Endodermal cell (in vitro differentiated cells): ENCODE measurements around the gene VPS13D. TPM values are rescaled to one million over a fixed set of nuclear protein-coding genes. Genes with fewer than 3 reads are reported as not detected.

Experiments used
- DNase-seq: peaks from one replicate; pipeline ENCODE4 v3.0.0-alpha.2; 2017
- H3K27ac ChIP-seq: 2 replicates; pipeline ENCODE4 v1.5.1; 2013; ENCODE audit warnings: mild to moderate bottlenecking, low read depth, low read length, moderate library complexity
- H3K27me3 ChIP-seq: 2 replicates; pipeline ENCODE4 v1.6.1; 2013; ENCODE audit warnings: mild to moderate bottlenecking, low read length, moderate library complexity; ENCODE audit not compliant: insufficient read depth, control insufficient read depth, poor library complexity, severe bottlenecking
- H3K36me3 ChIP-seq: 2 replicates; pipeline ENCODE4 v1.7.0; 2013; ENCODE audit warnings: mild to moderate bottlenecking, low read length, moderate library complexity; ENCODE audit not compliant: control insufficient read depth, insufficient read depth
- H3K4me1 ChIP-seq: one replicate; pipeline ENCODE4 v1.7.0; 2013; ENCODE audit warnings: low read length; ENCODE audit not compliant: control insufficient read depth, insufficient read depth
- H3K4me3 ChIP-seq: 2 replicates; pipeline ENCODE4 v1.5.1; 2013; ENCODE audit warnings: mild to moderate bottlenecking, low read length, moderate library complexity
- H3K9ac ChIP-seq: 2 replicates; pipeline ENCODE4 v1.6.1; 2013; ENCODE audit warnings: mild to moderate bottlenecking, low read length, moderate library complexity; ENCODE audit not compliant: poor library complexity, severe bottlenecking; ENCODE audit errors: extremely low read depth
- H3K9me3 ChIP-seq: 2 replicates; pipeline ENCODE4 v1.6.1; 2013; ENCODE audit warnings: mild to moderate bottlenecking, low read length, moderate library complexity; ENCODE audit not compliant: control insufficient read depth
- H3K27ac Mint-ChIP-seq: 2 replicates; pipeline ENCODE4 v1.8.0; 2020; ENCODE audit warnings: mixed read lengths
- H3K27me3 Mint-ChIP-seq: 2 replicates; pipeline ENCODE4 v1.8.0; 2021; ENCODE audit warnings: mild to moderate bottlenecking, mixed read lengths; ENCODE audit not compliant: insufficient read depth
- H3K36me3 Mint-ChIP-seq: 2 replicates; pipeline ENCODE4 v1.8.0; 2020; ENCODE audit warnings: low read depth, mixed read lengths
- H3K4me1 Mint-ChIP-seq: 2 replicates; pipeline ENCODE4 v1.8.0; 2020; ENCODE audit warnings: mixed read lengths
- H3K4me3 Mint-ChIP-seq: 2 replicates; pipeline ENCODE4 v1.8.0; 2020; ENCODE audit warnings: mild to moderate bottlenecking, moderate library complexity, mixed read lengths
- H3K9me3 Mint-ChIP-seq: 2 replicates; pipeline ENCODE4 v1.8.0; 2020; ENCODE audit warnings: mild to moderate bottlenecking, mixed read lengths
- CTCF ChIP-seq: fragments of 200-600 bp; sonication (generic); conservative IDR thresholded peaks from 2 replicates; pipeline ENCODE4 v1.5.0; 2021; ENCODE audit warnings: antibody characterized with exemption, mild to moderate bottlenecking
- WGBS, 2 experiments: methylation state at CpG; one replicate each; pipeline versions ENCODE4 v1.1.5 to v1.1.7; 2013; ENCODE audit warnings: missing lambda C conversion rate in 2 of 2, mixed read lengths in 1 of 2; ENCODE audit not compliant: insufficient coverage in 1 of 2, insufficient read length in 1 of 2; 5-methylcytosine and 5-hydroxymethylcytosine counted together
- total RNA-seq, 2 donors: library from RNA; stranded (reverse); fragmentation: NEBNext Ultra II Directional in 1 of 2; extraction: Animal tissue kit (Norgen Biotek cat#: 25700) in 1 of 2; gene quantifications; 2 replicates in 1 of 2; 3 replicates in 1 of 2; pipeline ENCODE4 v1.2.1, GENCODE V29; 2021

Gene VPS13D
- total RNA-seq, 2 donors from 2014 or later = 32.5 to 36.7 TPM

- Mint-ChIP-seq H3K27ac (no peak overlapping the region), H3K4me3 (no peak overlapping the region), H3K4me1 (peaks cover 45% of the 10 kb centered on the region), H3K9me3 (peaks cover 10% of the 10 kb centered on the region), H3K27me3 (no peaks in the 10 kb centered on the region), H3K36me3 (peaks cover 40% of the 10 kb centered on the region)
- Histone ChIP-seq H3K9ac (no peak overlapping the region), H3K9me3 (peaks cover 24% of the 10 kb centered on the region), H3K4me1 (peaks cover 4% of the 10 kb centered on the region), H3K27ac (no peak overlapping the region), H3K4me3 (no peak overlapping the region), H3K36me3 (peaks cover 23% of the 10 kb centered on the region), H3K27me3 (no peaks in the 10 kb centered on the region)
- TF ChIP-seq CTCF = peak; percentile 69
- DNase-seq = no peak
- 72 to 78% methylated on average over 6 to 7 of the region's 8 CpGs for WGBS, 2 experiments
Measured at GRCh38 chr1:12406211-12407021, 176.6 kb downstream of the VPS13D start.

- H3K4me3 ChIP-seq = no peak overlapping the region
- peaks cover 4% of the 10 kb centered on the region for H3K4me1 ChIP-seq
- Mint-ChIP-seq H3K36me3 (peaks cover 49% of the 10 kb centered on the region), H3K27ac (no peak overlapping the region), H3K27me3 (no peaks in the 10 kb centered on the region), H3K4me3 (no peak overlapping the region), H3K4me1 (peaks cover 36% of the 10 kb centered on the region), H3K9me3 (peaks cover 10% of the 10 kb centered on the region)
- H3K27ac ChIP-seq = no peak overlapping the region
- peaks cover 29% of the 10 kb centered on the region for H3K9me3 ChIP-seq
- DNase-seq = no peak
- no peaks in the 10 kb centered on the region for H3K27me3 ChIP-seq
- WGBS, 2 experiments = 92 to 95% methylated on average over 5 to 8 of the region's 8 CpGs
- TF ChIP-seq CTCF = peak; percentile 31
- H3K9ac ChIP-seq = no peak overlapping the region
- H3K36me3 ChIP-seq = peaks cover 23% of the 10 kb centered on the region
Measured at GRCh38 chr1:12407050-12407961, 177.5 kb downstream of the VPS13D start.

GRCh38 chr1:12407962-12408454, 178.2 kb downstream of the VPS13D start:
- Histone ChIP-seq H3K9me3 (peaks cover 29% of the 10 kb centered on the region), H3K27ac (no peak overlapping the region), H3K36me3 (peaks cover 21% of the 10 kb centered on the region), H3K27me3 (no peaks in the 10 kb centered on the region), H3K4me3 (no peak overlapping the region), H3K4me1 (peaks cover 4% of the 10 kb centered on the region), H3K9ac (no peak overlapping the region)
- no peaks in the 10 kb centered on the region for H3K27me3 Mint-ChIP-seq
- H3K4me3 Mint-ChIP-seq = no peak overlapping the region
- WGBS, 2 experiments = 97% methylated on average over 3 to 5 of the region's 5 CpGs
- no peak for TF ChIP-seq CTCF
- no peak for DNase-seq
- H3K27ac Mint-ChIP-seq = no peak overlapping the region
- peaks cover 54% of the 10 kb centered on the region for H3K36me3 Mint-ChIP-seq
- peaks cover 10% of the 10 kb centered on the region for H3K9me3 Mint-ChIP-seq
- H3K4me1 Mint-ChIP-seq = peaks cover 34% of the 10 kb centered on the region
